SK-N-SH (cell line): Measurements from ENCODE around the gene SNAI3. TPM values are rescaled to one million over a fixed set of nuclear protein-coding genes. Genes with fewer than 3 reads are reported as not detected.

Source experiments
- CTCF ChIA-PET: fragments of 300-600, 350-600 bp; formaldehyde crosslinking; extraction: SDS; loops from one replicate; lab custom pipeline; 2021; lab: Yijun Ruan, JAX
- POLR2A ChIA-PET: fragments of 350-600 bp; sonication (Branson Sonifier 250); formaldehyde crosslinking; extraction: SDS; loops from one replicate; lab custom pipeline; 2020; ENCODE audit warnings: antibody characterized with exemption, inconsistent platforms; lab: Yijun Ruan, JAX
- DNase-seq: peaks from one replicate; pipeline ENCODE4 v3.0.0; 2012
- H2AFZ ChIP-seq: fragments of 200-600 bp; sonication (generic); 2 replicates; pipeline ENCODE4 v1.8.1; 2016; ENCODE audit warnings: antibody characterized with exemption, mild to moderate bottlenecking, low read depth
- H3F3A ChIP-seq: fragments of 200-600 bp; sonication (generic); replicated peaks from 2 replicates; pipeline ENCODE3; 2016; ENCODE audit warnings: antibody characterized with exemption, mild to moderate bottlenecking; ENCODE audit not compliant: insufficient read depth
- H3K27ac ChIP-seq, 2 experiments: fragments of 200-500 bp in 1 of 2; fragments of 200-600 bp in 1 of 2; sonication (Bioruptor generic) in 1 of 2; sonication (generic), shearing (Covaris generic) in 1 of 2; 2 replicates each; pipeline versions ENCODE4 v1.5.1 to v1.6.1; 2014 to 2016; ENCODE audit warnings: low read depth in 2 of 2, inconsistent platforms in 1 of 2, low read length in 1 of 2, mild to moderate bottlenecking in 1 of 2, mixed read lengths in 1 of 2
- H3K27me3 ChIP-seq: fragments of 200-600 bp; sonication (generic), shearing (Covaris generic); 2 replicates; pipeline ENCODE4 v1.6.1; 2016; ENCODE audit warnings: mixed run types; ENCODE audit not compliant: insufficient read depth
- H3K36me3 ChIP-seq, 2 experiments: fragments of 200-500 bp in 1 of 2; fragments of 200-600 bp in 1 of 2; sonication (Bioruptor generic) in 1 of 2; sonication (generic) in 1 of 2; replicated peaks in 1 of 2; 2 replicates each; pipeline versions ENCODE3 to v1.5.1; 2014 to 2016; ENCODE audit warnings: low read length in 1 of 2, mild to moderate bottlenecking in 1 of 2; ENCODE audit not compliant: insufficient read depth in 2 of 2, control insufficient read depth in 1 of 2
- H3K4me1 ChIP-seq, 2 experiments: fragments of 200-500 bp in 1 of 2; fragments of 200-600 bp in 1 of 2; sonication (Bioruptor generic) in 1 of 2; sonication (generic), shearing (Covaris generic) in 1 of 2; 2 replicates each; pipeline versions ENCODE4 v1.5.1 to v1.6.1; 2014 to 2016; ENCODE audit warnings: low read depth in 1 of 2, low read length in 1 of 2, mixed run types in 1 of 2; ENCODE audit not compliant: insufficient read depth in 2 of 2, control insufficient read depth in 1 of 2
- H3K4me2 ChIP-seq: fragments of 200-600 bp; sonication (generic), shearing (Covaris generic); 2 replicates; pipeline ENCODE4 v1.6.1; 2017; ENCODE audit warnings: mixed run types
- H3K4me3 ChIP-seq, 2 experiments: fragments of 200-500 bp in 1 of 2; fragments of 200-600 bp in 1 of 2; sonication (Bioruptor generic) in 1 of 2; sonication (generic), shearing (Covaris generic) in 1 of 2; 2 replicates each; pipeline versions ENCODE4 v1.5.1 to v1.8.1; 2014 to 2016; ENCODE audit warnings: low read depth in 2 of 2, inconsistent platforms in 1 of 2, low read length in 1 of 2, mild to moderate bottlenecking in 1 of 2, mixed read lengths in 1 of 2, moderate library complexity in 1 of 2
- H3K79me2 ChIP-seq: fragments of 200-600 bp; sonication (generic); 2 replicates; pipeline ENCODE4 v1.8.1; 2017; ENCODE audit warnings: mild to moderate bottlenecking; ENCODE audit not compliant: insufficient read depth
- H3K9ac ChIP-seq: fragments of 200-600 bp; sonication (generic); 2 replicates; pipeline ENCODE4 v1.6.1; 2017; ENCODE audit warnings: mixed run types
- H3K9me2 ChIP-seq: fragments of 200-600 bp; sonication (generic); 2 replicates; pipeline ENCODE4 v1.6.1; 2017; ENCODE audit warnings: mixed run types
- H3K9me3 ChIP-seq: fragments of 200-600 bp; sonication (generic); 2 replicates; pipeline ENCODE4 v1.6.1; 2017; ENCODE audit warnings: mixed run types, mild to moderate bottlenecking, moderate library complexity
- H4K20me1 ChIP-seq: fragments of 200-600 bp; sonication (generic); 2 replicates; pipeline ENCODE4 v1.6.1; 2017; ENCODE audit warnings: mild to moderate bottlenecking, mixed run types; ENCODE audit not compliant: insufficient read depth
- ELF1 ChIP-seq: IDR thresholded peaks from 2 replicates; pipeline ENCODE4 v1.4.0; 2012
- EP300 ChIP-seq, 2 experiments: IDR thresholded peaks; 2 replicates each; pipeline versions ENCODE4 v1.4.0 to v1.6.1; 2012; ENCODE audit warnings: borderline replicate concordance in 1 of 2, low read depth in 1 of 2, low read length in 1 of 2
- FOSL2 ChIP-seq: IDR thresholded peaks from 2 replicates; pipeline ENCODE4 v1.4.0; 2012; ENCODE audit warnings: low read depth, mild to moderate bottlenecking, moderate library complexity, borderline replicate concordance
- FOXJ3 ChIP-seq: sonication (generic); formaldehyde crosslinking; IDR thresholded peaks from 2 replicates; pipeline ENCODE4 v1.5.1; 2020; ENCODE audit warnings: mild to moderate bottlenecking, missing genetic modification reagents
- MEF2A ChIP-seq: IDR thresholded peaks from 2 replicates; pipeline ENCODE4 v1.4.0; 2012; ENCODE audit warnings: low read depth, borderline replicate concordance
- NRF1 ChIP-seq: IDR thresholded peaks from 2 replicates; pipeline ENCODE4 v1.6.1; 2012; ENCODE audit warnings: low read depth, mild to moderate bottlenecking, low read length
- POLR2AphosphoS5 ChIP-seq: IDR thresholded peaks from 2 replicates; pipeline ENCODE4 v1.6.1; 2012; ENCODE audit warnings: low read depth, low read length
- RAD21 ChIP-seq: IDR thresholded peaks from 2 replicates; pipeline ENCODE4 v1.6.1; 2012; ENCODE audit warnings: mild to moderate bottlenecking, low read length
- RXRA ChIP-seq: IDR thresholded peaks from 2 replicates; pipeline ENCODE4 v1.4.0; 2012; ENCODE audit warnings: low read depth, mild to moderate bottlenecking, borderline replicate concordance
- TEAD4 ChIP-seq: IDR thresholded peaks from 2 replicates; pipeline ENCODE4 v1.4.0; 2012; ENCODE audit warnings: mild to moderate bottlenecking, borderline replicate concordance; ENCODE audit not compliant: insufficient read depth
- YY1 ChIP-seq: IDR thresholded peaks from 2 replicates; pipeline ENCODE4 v1.4.0; 2012; ENCODE audit warnings: low read depth, mild to moderate bottlenecking
- WGBS: methylation state at CpG from one replicate; pipeline ENCODE4 v1.1.6; 2017; ENCODE audit warnings: low lambda C conversion rate; 5-methylcytosine and 5-hydroxymethylcytosine counted together
- polyA plus RNA-seq, 3 experiments: library from polyadenylated mRNA; depleted of rRNA; stranded (reverse); fragments of >200 nt; gene quantifications; 2 replicates each; pipeline ENCODE4 v1.2.3, GENCODE V29; 2012
- TF ChIP-seq, protein P1 (sequence below): fragments of 200-600 bp; sonication (generic); IDR thresholded peaks from 2 replicates; pipeline ENCODE4 v1.6.1; 2017; ENCODE audit warnings: antibody characterized with exemption, mild to moderate bottlenecking, moderate library complexity
- TF ChIP-seq, protein P2 (sequence below): fragments of 150-350 bp; IDR thresholded peaks from 2 replicates; pipeline ENCODE4 v1.6.1; 2016; ENCODE audit warnings: mild to moderate bottlenecking, low read depth, low read length
- TF ChIP-seq, protein P3 (sequence below): IDR thresholded peaks from 2 replicates; pipeline ENCODE4 v1.6.1; 2012; ENCODE audit warnings: mild to moderate bottlenecking, low read depth, low read length, moderate library complexity
- TF ChIP-seq, protein P4 (sequence below): IDR thresholded peaks from 2 replicates; pipeline ENCODE4 v1.4.0; 2012; ENCODE audit warnings: low read depth
- TF ChIP-seq, protein P5 (sequence below): IDR thresholded peaks from 2 replicates; pipeline ENCODE4 v1.4.0; 2012; ENCODE audit warnings: low read depth, borderline replicate concordance

The SNAI3 gene
- polyA plus RNA-seq, 1 of the 3 experiments (the other 2 are of a cell fraction) = 0.03 TPM

DNA sequence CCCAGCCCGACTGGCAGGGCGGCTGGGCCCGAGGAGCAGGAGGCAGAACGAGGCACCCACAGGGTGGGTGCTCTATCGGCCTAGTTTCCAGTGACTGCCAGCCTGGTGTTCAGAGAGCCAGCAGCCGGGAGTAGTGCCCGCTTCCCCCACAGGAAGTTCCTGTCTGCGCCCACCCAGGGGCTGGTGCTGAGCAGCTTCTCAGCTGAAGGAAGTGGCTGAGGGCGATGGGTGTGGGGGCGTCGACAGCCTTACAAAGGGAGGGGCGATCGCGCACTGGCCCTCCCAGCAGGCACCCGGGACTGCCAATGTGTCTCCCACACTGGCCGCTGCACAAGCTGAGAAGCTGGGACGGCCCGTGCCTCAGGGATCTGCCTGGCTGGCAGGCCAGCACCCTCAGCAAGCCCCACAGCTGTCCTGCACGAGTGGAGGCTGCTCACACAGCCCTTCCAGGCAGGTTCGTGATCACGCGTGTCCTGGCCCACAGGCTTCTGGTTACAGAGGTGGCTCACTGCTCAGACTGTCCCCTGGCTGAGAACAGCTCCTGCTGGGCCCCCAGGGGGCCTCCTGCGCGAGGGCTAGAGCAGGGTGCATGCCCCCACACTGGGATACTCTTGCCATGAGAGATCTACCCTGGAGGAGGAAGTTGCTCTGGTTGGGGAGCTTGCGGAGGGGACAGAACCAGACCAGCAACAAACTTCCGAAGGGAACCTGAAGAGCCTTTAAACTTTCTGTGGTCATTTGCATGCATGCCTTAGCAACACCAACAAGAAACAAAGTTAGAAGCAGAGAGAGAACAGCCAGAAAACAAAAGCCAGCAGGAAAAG is 17.4 kb upstream of the SNAI3 start:
- Histone ChIP-seq H2AFZ (no peak overlapping the region), H3K9me3 (no peaks in the 10 kb centered on the region)
- 83% methylated on average over 18 of the region's 26 CpGs for WGBS
- TF ChIP-seq, protein P1, sequence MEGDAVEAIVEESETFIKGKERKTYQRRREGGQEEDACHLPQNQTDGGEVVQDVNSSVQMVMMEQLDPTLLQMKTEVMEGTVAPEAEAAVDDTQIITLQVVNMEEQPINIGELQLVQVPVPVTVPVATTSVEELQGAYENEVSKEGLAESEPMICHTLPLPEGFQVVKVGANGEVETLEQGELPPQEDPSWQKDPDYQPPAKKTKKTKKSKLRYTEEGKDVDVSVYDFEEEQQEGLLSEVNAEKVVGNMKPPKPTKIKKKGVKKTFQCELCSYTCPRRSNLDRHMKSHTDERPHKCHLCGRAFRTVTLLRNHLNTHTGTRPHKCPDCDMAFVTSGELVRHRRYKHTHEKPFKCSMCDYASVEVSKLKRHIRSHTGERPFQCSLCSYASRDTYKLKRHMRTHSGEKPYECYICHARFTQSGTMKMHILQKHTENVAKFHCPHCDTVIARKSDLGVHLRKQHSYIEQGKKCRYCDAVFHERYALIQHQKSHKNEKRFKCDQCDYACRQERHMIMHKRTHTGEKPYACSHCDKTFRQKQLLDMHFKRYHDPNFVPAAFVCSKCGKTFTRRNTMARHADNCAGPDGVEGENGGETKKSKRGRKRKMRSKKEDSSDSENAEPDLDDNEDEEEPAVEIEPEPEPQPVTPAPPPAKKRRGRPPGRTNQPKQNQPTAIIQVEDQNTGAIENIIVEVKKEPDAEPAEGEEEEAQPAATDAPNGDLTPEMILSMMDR = no peak
- TF ChIP-seq, protein P2, sequence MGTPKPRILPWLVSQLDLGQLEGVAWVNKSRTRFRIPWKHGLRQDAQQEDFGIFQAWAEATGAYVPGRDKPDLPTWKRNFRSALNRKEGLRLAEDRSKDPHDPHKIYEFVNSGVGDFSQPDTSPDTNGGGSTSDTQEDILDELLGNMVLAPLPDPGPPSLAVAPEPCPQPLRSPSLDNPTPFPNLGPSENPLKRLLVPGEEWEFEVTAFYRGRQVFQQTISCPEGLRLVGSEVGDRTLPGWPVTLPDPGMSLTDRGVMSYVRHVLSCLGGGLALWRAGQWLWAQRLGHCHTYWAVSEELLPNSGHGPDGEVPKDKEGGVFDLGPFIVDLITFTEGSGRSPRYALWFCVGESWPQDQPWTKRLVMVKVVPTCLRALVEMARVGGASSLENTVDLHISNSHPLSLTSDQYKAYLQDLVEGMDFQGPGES = no peak
- TF ChIP-seq POLR2AphosphoS5 (no peak), RAD21 (no peak), ELF1 (no peak), MEF2A (no peak), FOXJ3 (CRISPR knock-in tag) (no peak), EP300 (IDR thresholded peaks at IDR 0.05; ENCODE audit: borderline replicate concordance in 1 of 2, low read depth in 1 of 2, low read length in 1 of 2) (no peak), FOSL2 (no peak), NRF1 (no peak), TEAD4 (no peak), YY1 (no peak), RXRA (no peak)
- TF ChIP-seq, protein P3, sequence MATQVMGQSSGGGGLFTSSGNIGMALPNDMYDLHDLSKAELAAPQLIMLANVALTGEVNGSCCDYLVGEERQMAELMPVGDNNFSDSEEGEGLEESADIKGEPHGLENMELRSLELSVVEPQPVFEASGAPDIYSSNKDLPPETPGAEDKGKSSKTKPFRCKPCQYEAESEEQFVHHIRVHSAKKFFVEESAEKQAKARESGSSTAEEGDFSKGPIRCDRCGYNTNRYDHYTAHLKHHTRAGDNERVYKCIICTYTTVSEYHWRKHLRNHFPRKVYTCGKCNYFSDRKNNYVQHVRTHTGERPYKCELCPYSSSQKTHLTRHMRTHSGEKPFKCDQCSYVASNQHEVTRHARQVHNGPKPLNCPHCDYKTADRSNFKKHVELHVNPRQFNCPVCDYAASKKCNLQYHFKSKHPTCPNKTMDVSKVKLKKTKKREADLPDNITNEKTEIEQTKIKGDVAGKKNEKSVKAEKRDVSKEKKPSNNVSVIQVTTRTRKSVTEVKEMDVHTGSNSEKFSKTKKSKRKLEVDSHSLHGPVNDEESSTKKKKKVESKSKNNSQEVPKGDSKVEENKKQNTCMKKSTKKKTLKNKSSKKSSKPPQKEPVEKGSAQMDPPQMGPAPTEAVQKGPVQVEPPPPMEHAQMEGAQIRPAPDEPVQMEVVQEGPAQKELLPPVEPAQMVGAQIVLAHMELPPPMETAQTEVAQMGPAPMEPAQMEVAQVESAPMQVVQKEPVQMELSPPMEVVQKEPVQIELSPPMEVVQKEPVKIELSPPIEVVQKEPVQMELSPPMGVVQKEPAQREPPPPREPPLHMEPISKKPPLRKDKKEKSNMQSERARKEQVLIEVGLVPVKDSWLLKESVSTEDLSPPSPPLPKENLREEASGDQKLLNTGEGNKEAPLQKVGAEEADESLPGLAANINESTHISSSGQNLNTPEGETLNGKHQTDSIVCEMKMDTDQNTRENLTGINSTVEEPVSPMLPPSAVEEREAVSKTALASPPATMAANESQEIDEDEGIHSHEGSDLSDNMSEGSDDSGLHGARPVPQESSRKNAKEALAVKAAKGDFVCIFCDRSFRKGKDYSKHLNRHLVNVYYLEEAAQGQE = no peak
- TF ChIP-seq, protein P4, sequence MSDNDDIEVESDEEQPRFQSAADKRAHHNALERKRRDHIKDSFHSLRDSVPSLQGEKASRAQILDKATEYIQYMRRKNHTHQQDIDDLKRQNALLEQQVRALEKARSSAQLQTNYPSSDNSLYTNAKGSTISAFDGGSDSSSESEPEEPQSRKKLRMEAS = no peak
- TF ChIP-seq, protein P5, sequence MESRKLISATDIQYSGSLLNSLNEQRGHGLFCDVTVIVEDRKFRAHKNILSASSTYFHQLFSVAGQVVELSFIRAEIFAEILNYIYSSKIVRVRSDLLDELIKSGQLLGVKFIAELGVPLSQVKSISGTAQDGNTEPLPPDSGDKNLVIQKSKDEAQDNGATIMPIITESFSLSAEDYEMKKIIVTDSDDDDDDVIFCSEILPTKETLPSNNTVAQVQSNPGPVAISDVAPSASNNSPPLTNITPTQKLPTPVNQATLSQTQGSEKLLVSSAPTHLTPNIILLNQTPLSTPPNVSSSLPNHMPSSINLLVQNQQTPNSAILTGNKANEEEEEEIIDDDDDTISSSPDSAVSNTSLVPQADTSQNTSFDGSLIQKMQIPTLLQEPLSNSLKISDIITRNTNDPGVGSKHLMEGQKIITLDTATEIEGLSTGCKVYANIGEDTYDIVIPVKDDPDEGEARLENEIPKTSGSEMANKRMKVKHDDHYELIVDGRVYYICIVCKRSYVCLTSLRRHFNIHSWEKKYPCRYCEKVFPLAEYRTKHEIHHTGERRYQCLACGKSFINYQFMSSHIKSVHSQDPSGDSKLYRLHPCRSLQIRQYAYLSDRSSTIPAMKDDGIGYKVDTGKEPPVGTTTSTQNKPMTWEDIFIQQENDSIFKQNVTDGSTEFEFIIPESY = no peak
- TF ChIP-seq, all 33 proteins: peak for 0
- Histone ChIP-seq H3K4me3 (no peak overlapping the region), H3K4me1 (peaks cover 13 to 16% of the 10 kb centered on the region in 2 experiments; a peak in 3 of 4 replicates), H3K79me2 (peaks cover 58% of the 10 kb centered on the region), H3K4me2 (no peak overlapping the region; the same call in 1 of the 2 replicates), H3K36me3 (peaks cover 0 to 4% of the 10 kb centered on the region in 2 experiments), H3K27me3 (no peaks in the 10 kb centered on the region), H3K9me2 (no peaks in the 10 kb centered on the region), H3K27ac (no peak overlapping the region), H3K9ac (no peak overlapping the region), H4K20me1 (0 out of 2 replicates have a peak, but pooled peaks cover 6% of the 10 kb centered on the region), H3F3A (peaks cover 8% of the 10 kb centered on the region)
- ChIA-PET POLR2A (no interaction called here), CTCF (no interaction called here)
- DNase-seq = no peak
